ENCODE measurements around the gene ATP6AP1. TPM values are rescaled to one million over a fixed set of nuclear protein-coding genes. Genes with fewer than 3 reads are reported as not detected.
A peak's percentile ranks its signal among the peaks of the same experiment; 100 is the strongest.

ATP6AP1 gene
- total and polyA plus RNA-seq, 10 of the 15 experiments (the other 5 are each of a cell fraction or from before 2014, with no cell fraction given): 4.5 to 56.4 (median 32.0) TPM

GRCh38 chrX:154483325-154483724 lies 54.8 kb downstream of the ATP6AP1 start:
- Histone ChIP-seq H3K9ac (ENCODE audit: control insufficient read depth, insufficient read depth, low read length) (no peak overlapping the region), H2AFZ (ENCODE audit: control insufficient read depth, low read depth, low read length) (no peak overlapping the region), H3K9me3 (replicated peaks; ENCODE audit: control insufficient read depth, insufficient read depth, low read length) (no peaks in the 10 kb centered on the region; the same call in 2 of the 3 replicates), H3K4me1 (ENCODE audit: control insufficient read depth, insufficient read depth, low read length) (peaks cover 8% of the 10 kb centered on the region; the same call in 1 of the 2 replicates), H3K4me3 (no peak overlapping the region), H3K27ac (ENCODE audit: control insufficient read depth, insufficient read depth) (no peak overlapping the region), H3K27me3 (replicated peaks in 1 of 2; ENCODE audit: control insufficient read depth in 2 of 2, insufficient read depth in 2 of 2, low read length in 1 of 2) (no peaks in the 10 kb centered on the region), H3K36me3 (ENCODE audit: control insufficient read depth in 2 of 2, insufficient read depth in 2 of 2, low read length in 1 of 2) (peaks cover 0 to 2% of the 10 kb centered on the region in 2 experiments; a peak in 2 of 4 replicates), H3K4me2 (ENCODE audit: control insufficient read depth, insufficient read depth) (no peak overlapping the region), H4K20me1 (ENCODE audit: control insufficient read depth, insufficient read depth) (no peaks in the 10 kb centered on the region), H3K79me2 (ENCODE audit: control insufficient read depth, insufficient read depth, low read length) (peaks cover 16% of the 10 kb centered on the region)
- BruUV-seq (replicated peaks): no TSS peak
- no peak for ATAC-seq
- FAIRE-seq: no peak
- in situ Hi-C loops (cut with MboI): no loop called here
- DNase-seq (ENCODE audit: low read depth, low spot score): no peak
- WGBS (ENCODE audit: insufficient coverage, insufficient replicate concordance, low lambda C conversion rate, missing lambda C conversion rate): 49% methylated on average over 7 of the region's 7 CpGs
- ChIA-PET RAD21 (ENCODE audit: unreplicated experiment) (interaction anchor here (1.2 kb wide), 1 partner anchor 32 kb away, joined by 4 read pairs; no protein-coding TSS in a partner anchor), SMC1A (ENCODE audit: uncharacterized antibody, unreplicated experiment) (no interaction called here), CTCF (no interaction called here), POLR2A (interaction anchor here (1.6 kb wide), 1 partner anchor 71 kb away, joined by 4 read pairs; no protein-coding TSS in a partner anchor)
- TF ChIP-seq TARDBP (IDR thresholded peaks at IDR 0.05; ENCODE audit: borderline replicate concordance) (no peak), POLR2AphosphoS2 (IDR thresholded peaks at IDR 0.05; ENCODE audit: low read depth, low read length) (peak; percentile 45; the same call in 1 of the 2 replicates)
- intact Hi-C loops (cut with micrococcal nuclease; ENCODE audit: unreplicated experiment): no loop called here

DNA sequence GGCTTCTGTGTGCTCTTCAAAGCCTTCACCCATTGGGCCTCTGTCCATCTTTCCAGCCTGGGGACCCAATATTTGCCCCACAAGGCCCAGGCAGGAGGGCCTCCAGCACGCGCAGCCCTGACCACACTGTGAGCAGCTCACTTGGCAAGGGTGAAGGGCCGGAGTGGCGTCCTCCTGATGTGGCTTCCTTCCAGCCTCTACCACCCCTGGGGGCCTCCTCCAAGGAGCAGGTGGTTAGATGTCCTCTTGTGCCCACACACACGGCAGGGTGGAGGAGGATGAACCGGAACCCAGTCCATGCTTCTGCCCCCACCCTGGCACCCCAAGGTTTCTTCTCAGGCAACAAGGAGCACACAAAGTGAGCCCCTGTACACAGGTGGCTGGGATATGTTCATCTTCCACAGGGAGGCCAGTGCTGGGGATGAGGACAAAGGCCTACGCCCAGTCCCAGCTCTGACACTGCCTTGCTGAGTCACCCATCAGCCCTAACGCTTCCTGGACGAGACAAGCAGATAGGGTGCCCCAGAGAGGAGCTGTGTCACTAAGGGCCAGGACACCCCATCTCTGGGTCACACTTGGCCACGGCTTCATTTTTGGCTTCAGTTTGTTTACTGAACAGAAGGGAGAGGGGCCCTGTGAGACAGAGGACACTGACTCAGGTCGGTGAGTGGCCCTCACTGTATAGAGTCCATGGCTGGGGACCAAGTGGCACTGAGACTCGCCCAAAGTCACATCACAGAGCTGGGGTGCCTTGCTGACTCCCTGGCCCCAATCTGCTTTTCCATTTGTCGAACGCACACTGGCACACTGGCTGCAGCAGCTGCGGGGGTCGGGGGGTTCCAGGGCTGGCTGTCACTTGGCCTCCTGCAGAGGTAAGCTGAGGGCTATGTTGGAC lies 56.0 kb downstream of the ATP6AP1 start:
- H3K27me3 ChIP-seq (replicated peaks in 1 of 2; ENCODE audit: control insufficient read depth in 2 of 2, insufficient read depth in 2 of 2, low read length in 1 of 2): no peaks in the 10 kb centered on the region
- H3K9me3 ChIP-seq (replicated peaks; ENCODE audit: control insufficient read depth, insufficient read depth, low read length): no peaks in the 10 kb centered on the region; the same call in 2 of the 3 replicates
- ChIA-PET POLR2A (interaction anchor here (1.6 kb wide), 1 partner anchor 72 kb away, joined by 4 read pairs; no protein-coding TSS in a partner anchor), CTCF (interaction anchor here (1.0 to 2.1 kb wide), 2 partner anchors 43 to 85 kb away, joined by 5 to 6 read pairs; no protein-coding TSS in a partner anchor), SMC1A (ENCODE audit: uncharacterized antibody, unreplicated experiment) (no interaction called here), RAD21 (ENCODE audit: unreplicated experiment) (interaction anchor here (1.2 kb wide), 1 partner anchor 31 kb away, joined by 4 read pairs; no protein-coding TSS in a partner anchor)
- no TSS peak for BruUV-seq (replicated peaks)
- FAIRE-seq (no peak), DNase-seq (ENCODE audit: low read depth, low spot score) (no peak), ATAC-seq (no peak)
- H3K36me3 ChIP-seq (ENCODE audit: control insufficient read depth in 2 of 2, insufficient read depth in 2 of 2, low read length in 1 of 2): peaks cover 0 to 2% of the 10 kb centered on the region in 2 experiments; a peak in 2 of 4 replicates
- WGBS (ENCODE audit: insufficient coverage, insufficient replicate concordance, low lambda C conversion rate, missing lambda C conversion rate): 60% methylated on average over 16 of the region's 16 CpGs
- no peak overlapping the region for H3K27ac ChIP-seq (ENCODE audit: control insufficient read depth, insufficient read depth)
- in situ Hi-C loops (cut with MboI): no loop called here
- no peak overlapping the region for H2AFZ ChIP-seq (ENCODE audit: control insufficient read depth, low read depth, low read length)
- no peaks in the 10 kb centered on the region for H4K20me1 ChIP-seq (ENCODE audit: control insufficient read depth, insufficient read depth)
- peaks cover 18% of the 10 kb centered on the region for H3K79me2 ChIP-seq (ENCODE audit: control insufficient read depth, insufficient read depth, low read length)
- no peak overlapping the region for H3K4me3 ChIP-seq
- H3K9ac ChIP-seq (ENCODE audit: control insufficient read depth, insufficient read depth, low read length): no peak overlapping the region
- peaks cover 8% of the 10 kb centered on the region; the same call in 1 of the 2 replicates for H3K4me1 ChIP-seq (ENCODE audit: control insufficient read depth, insufficient read depth, low read length)
- no peak overlapping the region for H3K4me2 ChIP-seq (ENCODE audit: control insufficient read depth, insufficient read depth)
- intact Hi-C loops (cut with micrococcal nuclease; ENCODE audit: unreplicated experiment): no loop called here
- no peak for TF ChIP-seq TCF7 (IDR thresholded peaks at IDR 0.05; ENCODE audit: borderline replicate concordance)
- no peak for TF ChIP-seq SRF (IDR thresholded peaks at IDR 0.05; ENCODE audit: low read depth in 2 of 2, low read length in 2 of 2)
- no peak for TF ChIP-seq SUZ12 (IDR thresholded peaks at IDR 0.05; ENCODE audit: unreplicated experiment)
- no peak for TF ChIP-seq SIN3A (IDR thresholded peaks at IDR 0.05; ENCODE audit: low read depth, low read length)
- no peak for TF ChIP-seq PML (IDR thresholded peaks at IDR 0.05; ENCODE audit: low read length)
- TF ChIP-seq ZNF217 (IDR thresholded peaks at IDR 0.05): no peak
- TF ChIP-seq, protein P1, sequence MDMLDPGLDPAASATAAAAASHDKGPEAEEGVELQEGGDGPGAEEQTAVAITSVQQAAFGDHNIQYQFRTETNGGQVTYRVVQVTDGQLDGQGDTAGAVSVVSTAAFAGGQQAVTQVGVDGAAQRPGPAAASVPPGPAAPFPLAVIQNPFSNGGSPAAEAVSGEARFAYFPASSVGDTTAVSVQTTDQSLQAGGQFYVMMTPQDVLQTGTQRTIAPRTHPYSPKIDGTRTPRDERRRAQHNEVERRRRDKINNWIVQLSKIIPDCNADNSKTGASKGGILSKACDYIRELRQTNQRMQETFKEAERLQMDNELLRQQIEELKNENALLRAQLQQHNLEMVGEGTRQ (IDR thresholded peaks at IDR 0.05; ENCODE audit: borderline replicate concordance, low read depth, low read length): no peak
- no peak for TF ChIP-seq NFIC (IDR thresholded peaks at IDR 0.05; ENCODE audit: low read depth, low read length)
- TF ChIP-seq HCFC1 (IDR thresholded peaks at IDR 0.05; ENCODE audit: low read length): no peak
- TF ChIP-seq TAF1 (IDR thresholded peaks at IDR 0.05; ENCODE audit: borderline replicate concordance, low read depth, low read length): no peak
- TF ChIP-seq RELA (IDR thresholded peaks at IDR 0.05; ENCODE audit: borderline replicate concordance, partially characterized antibody): no peak
- TF ChIP-seq KLF5 (IDR thresholded peaks at IDR 0.05; ENCODE audit: partially characterized antibody): no peak
- TF ChIP-seq, protein P2, sequence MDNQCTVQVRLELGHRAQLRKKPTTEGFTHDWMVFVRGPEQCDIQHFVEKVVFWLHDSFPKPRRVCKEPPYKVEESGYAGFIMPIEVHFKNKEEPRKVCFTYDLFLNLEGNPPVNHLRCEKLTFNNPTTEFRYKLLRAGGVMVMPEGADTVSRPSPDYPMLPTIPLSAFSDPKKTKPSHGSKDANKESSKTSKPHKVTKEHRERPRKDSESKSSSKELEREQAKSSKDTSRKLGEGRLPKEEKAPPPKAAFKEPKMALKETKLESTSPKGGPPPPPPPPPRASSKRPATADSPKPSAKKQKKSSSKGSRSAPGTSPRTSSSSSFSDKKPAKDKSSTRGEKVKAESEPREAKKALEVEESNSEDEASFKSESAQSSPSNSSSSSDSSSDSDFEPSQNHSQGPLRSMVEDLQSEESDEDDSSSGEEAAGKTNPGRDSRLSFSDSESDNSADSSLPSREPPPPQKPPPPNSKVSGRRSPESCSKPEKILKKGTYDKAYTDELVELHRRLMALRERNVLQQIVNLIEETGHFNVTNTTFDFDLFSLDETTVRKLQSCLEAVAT (IDR thresholded peaks at IDR 0.05): no peak

All from GM12878 (cell line).